Midbrain (tissue), 1 donor: ENCODE data around the gene CAP2.
"Not testable (repeated sequence)": the region's sequence is repeated elsewhere in the genome, so short reads cannot be mapped to it uniquely, and the experiment has no call there.

ENCODE experiments used
- DNase-seq: peaks from one replicate; lab custom pipeline; 2025; lab: John Stamatoyannopoulos, UW

CAP2 gene

GRCh38 chr6:17501982-17502704, 108.7 kb downstream of the CAP2 start:
- DNase-seq: no peak

GRCh38 chr6:17503051-17503450, 109.7 kb downstream of the CAP2 start:
- no peak for DNase-seq

- no peak for DNase-seq
Observed at GRCh38 chr6:17504005-17504404, 110.6 kb downstream of the CAP2 start.

GRCh38 chr6:17505062-17505476, 111.7 kb downstream of the CAP2 start:
- DNase-seq: no peak

GRCh38 chr6:17505767-17506280, 112.4 kb downstream of the CAP2 start:
- no peak for DNase-seq

GRCh38 chr6:17506531-17506930, 113.1 kb downstream of the CAP2 start:
- DNase-seq: no peak

GRCh38 chr6:17506962-17507361, 113.6 kb downstream of the CAP2 start:
- no peak for DNase-seq

- no peak for DNase-seq
Observed at GRCh38 chr6:17511084-17511483, 117.7 kb downstream of the CAP2 start.

GRCh38 chr6:17511580-17511979, 118.2 kb downstream of the CAP2 start:
- DNase-seq: no peak

GRCh38 chr6:17519120-17519519, 125.7 kb downstream of the CAP2 start:
- DNase-seq: no peak

GRCh38 chr6:17525637-17526036, 132.2 kb downstream of the CAP2 start:
- no peak for DNase-seq

GRCh38 chr6:17527076-17527475, 133.7 kb downstream of the CAP2 start:
- no peak for DNase-seq

- DNase-seq: no peak
Observed at GRCh38 chr6:17530321-17530835, 137.0 kb downstream of the CAP2 start.

GRCh38 chr6:17536586-17536985, 143.2 kb downstream of the CAP2 start:
- DNase-seq: no peak

GRCh38 chr6:17542243-17542642, 148.8 kb downstream of the CAP2 start:
- no peak for DNase-seq

- DNase-seq: not testable (repeated sequence)
Observed at GRCh38 chr6:17545681-17546080, 152.3 kb downstream of the CAP2 start.

GRCh38 chr6:17551383-17551958, 158.1 kb downstream of the CAP2 start:
- DNase-seq: no peak

GRCh38 chr6:17552861-17553260, 159.5 kb downstream of the CAP2 start:
- DNase-seq: no peak

GRCh38 chr6:17556014-17556413, 162.6 kb downstream of the CAP2 start:
- DNase-seq: no peak

GRCh38 chr6:17562636-17563035, 169.2 kb downstream of the CAP2 start:
- no peak for DNase-seq

- no peak for DNase-seq
Observed at GRCh38 chr6:17565399-17565798, 172.0 kb downstream of the CAP2 start.

GRCh38 chr6:17574866-17575560, 181.6 kb downstream of the CAP2 start:
- DNase-seq: no peak

- no peak for DNase-seq
Observed at GRCh38 chr6:17577059-17577458, 183.7 kb downstream of the CAP2 start.
